Panc1 (cell line): Measurements from ENCODE around the gene GPHN. TPM values are rescaled to one million over a fixed set of nuclear protein-coding genes. Genes with fewer than 3 reads are reported as not detected.

Experiments used
- ATAC-seq: fragments of 200-7000 bp; cut with Tn5 transposase; 2 replicates; pipeline ENCODE4 v1.9.1; 2020; ENCODE audit warnings: mild to moderate bottlenecking, moderate library complexity
- BruUV-seq: library from RNA; stranded (reverse); fragments of 400-500 nt; replicated peaks from 2 replicates; lab custom pipeline; 2021; lab: Mats Ljungman, UMichigan
- CTCF ChIA-PET: fragments of 300-600 bp; sonication (Branson Sonifier 250); formaldehyde crosslinking; loops from one replicate; lab custom pipeline; 2022; ENCODE audit warnings: antibody characterized with exemption; lab: Charles Lee
- POLR2A ChIA-PET: fragments of 300-600 bp; sonication (Branson Sonifier 250); formaldehyde crosslinking; loops from one replicate; lab custom pipeline; 2022; ENCODE audit warnings: antibody characterized with exemption; lab: Charles Lee
- DNase-seq: peaks from one replicate; pipeline ENCODE4 v3.0.0-alpha.2; 2010; ENCODE audit warnings: low read depth, low spot score
- H3K27ac ChIP-seq: 2 replicates; pipeline ENCODE4 v1.5.1; 2011; ENCODE audit warnings: mild to moderate bottlenecking, low read length, inconsistent platforms
- H3K27me3 ChIP-seq: fragments of 200-500 bp; sonication (Bioruptor generic); 2 replicates; pipeline ENCODE4 v1.6.0; 2014; ENCODE audit warnings: low read length, inconsistent platforms; ENCODE audit not compliant: control insufficient read depth, insufficient read depth
- H3K36me3 ChIP-seq: fragments of 200-500 bp; sonication (Bioruptor generic); 2 replicates; pipeline ENCODE4 v1.5.1; 2014; ENCODE audit warnings: inconsistent platforms, mild to moderate bottlenecking, low read length, moderate library complexity; ENCODE audit not compliant: control insufficient read depth, insufficient read depth
- H3K4me1 ChIP-seq: 2 replicates; pipeline ENCODE4 v1.5.1; 2011; ENCODE audit warnings: inconsistent platforms, mild to moderate bottlenecking, low read length, moderate library complexity; ENCODE audit not compliant: control insufficient read depth, insufficient read depth
- H3K4me3 ChIP-seq, 2 experiments: 2 replicates each; pipeline ENCODE4 v1.5.1; 2011 to 2012; ENCODE audit warnings: low read depth in 2 of 2, low read length in 2 of 2, mild to moderate bottlenecking in 2 of 2, inconsistent platforms in 1 of 2, moderate library complexity in 1 of 2
- H3K9me3 ChIP-seq: fragments of 200-500 bp; sonication (Bioruptor generic); 2 replicates; pipeline ENCODE4 v1.5.1; 2014; ENCODE audit warnings: low read depth, mild to moderate bottlenecking, inconsistent platforms, low read length, moderate library complexity; ENCODE audit not compliant: control insufficient read depth, insufficient read depth
- POLR2AphosphoS5 ChIP-seq: IDR thresholded peaks from 2 replicates; pipeline ENCODE4 v1.6.1; 2012; ENCODE audit warnings: mild to moderate bottlenecking, low read depth, low read length, moderate library complexity
- SIN3A ChIP-seq: IDR thresholded peaks from 2 replicates; pipeline ENCODE4 v1.6.1; 2012; ENCODE audit warnings: low read depth, mild to moderate bottlenecking, low read length, moderate library complexity, borderline replicate concordance; ENCODE audit not compliant: insufficient read depth
- TCF7L2 ChIP-seq: IDR thresholded peaks from 2 replicates; pipeline ENCODE4 v1.6.1; 2011; ENCODE audit warnings: mild to moderate bottlenecking, low read depth, low read length, inconsistent platforms
- in situ Hi-C: cut with HindIII; loops from 2 replicates; pipeline ENCODE4 v1.10.0; 2016; ENCODE audit warnings: low sequenced_read_pairs, low pct_unique_long_range_greater_than_20kb
- intact Hi-C: fragments of 100-400 bp; cut with micrococcal nuclease; formaldehyde crosslinking; loops from one replicate; pipeline ENCODE4 v1.10.0; 2022; ENCODE audit not compliant: unreplicated experiment
- total RNA-seq: library from RNA; stranded (reverse); gene quantifications from one replicate; pipeline ENCODE4 v1.2.1, GENCODE V29; 2021; ENCODE audit not compliant: unreplicated experiment
- TF ChIP-seq, protein P1 (sequence below), 2 experiments: IDR thresholded peaks; 2 replicates each; pipeline ENCODE4 v1.6.1; 2011 to 2012; ENCODE audit warnings: low read depth in 2 of 2, control low read depth in 1 of 2, low read length in 1 of 2, mild to moderate bottlenecking in 1 of 2, moderate library complexity in 1 of 2; ENCODE audit not compliant: insufficient read depth in 1 of 2
- TF ChIP-seq, protein P2 (sequence below): fragments of 450-650 bp; IDR thresholded peaks from 2 replicates; pipeline ENCODE4 v1.5.1; 2017; ENCODE audit warnings: mild to moderate bottlenecking

The GPHN gene
- total RNA-seq, 1 experiment from 2014 or later = 26.6 TPM

DNA sequence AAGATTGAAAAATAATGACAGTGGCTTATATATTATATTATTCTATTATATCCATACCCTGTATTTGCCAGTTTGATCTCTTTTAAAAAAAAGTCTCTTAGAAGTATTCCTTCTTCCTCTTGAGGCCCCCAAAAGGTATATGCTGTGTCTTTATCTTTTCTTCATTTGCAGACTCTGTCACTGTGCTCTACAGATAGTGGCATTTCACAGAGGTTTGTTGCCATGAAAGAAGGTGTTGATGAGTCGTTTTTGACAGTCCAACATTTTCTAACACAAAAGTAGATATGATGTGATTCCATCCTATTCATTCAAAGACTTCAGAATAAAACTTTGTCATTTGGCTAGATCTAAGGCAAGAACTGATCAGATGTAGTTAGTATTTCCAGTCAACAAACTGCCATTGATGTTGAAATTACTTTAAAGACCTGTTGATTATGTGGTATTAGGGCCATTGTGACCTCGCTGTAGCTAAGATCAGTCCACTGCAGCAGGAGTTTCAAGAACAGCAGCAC is 22.0 kb upstream of the GPHN start, which contains the start of gene CCDC196:
Gene CCDC196 (plus strand): TSS at position 462 of the 512 bp plus-strand sequence. CDS start 132 bp downstream, outside the sequence.
- no peak within 1 kb of the TSS for H3K27ac ChIP-seq
- no peaks in the 10 kb centered on the region for H3K9me3 ChIP-seq
- H3K27me3 ChIP-seq = no peaks in the 10 kb centered on the region
- TF ChIP-seq TCF7L2 (no peak), POLR2AphosphoS5 (no peak), SIN3A (no peak)
- TF ChIP-seq, protein P1, sequence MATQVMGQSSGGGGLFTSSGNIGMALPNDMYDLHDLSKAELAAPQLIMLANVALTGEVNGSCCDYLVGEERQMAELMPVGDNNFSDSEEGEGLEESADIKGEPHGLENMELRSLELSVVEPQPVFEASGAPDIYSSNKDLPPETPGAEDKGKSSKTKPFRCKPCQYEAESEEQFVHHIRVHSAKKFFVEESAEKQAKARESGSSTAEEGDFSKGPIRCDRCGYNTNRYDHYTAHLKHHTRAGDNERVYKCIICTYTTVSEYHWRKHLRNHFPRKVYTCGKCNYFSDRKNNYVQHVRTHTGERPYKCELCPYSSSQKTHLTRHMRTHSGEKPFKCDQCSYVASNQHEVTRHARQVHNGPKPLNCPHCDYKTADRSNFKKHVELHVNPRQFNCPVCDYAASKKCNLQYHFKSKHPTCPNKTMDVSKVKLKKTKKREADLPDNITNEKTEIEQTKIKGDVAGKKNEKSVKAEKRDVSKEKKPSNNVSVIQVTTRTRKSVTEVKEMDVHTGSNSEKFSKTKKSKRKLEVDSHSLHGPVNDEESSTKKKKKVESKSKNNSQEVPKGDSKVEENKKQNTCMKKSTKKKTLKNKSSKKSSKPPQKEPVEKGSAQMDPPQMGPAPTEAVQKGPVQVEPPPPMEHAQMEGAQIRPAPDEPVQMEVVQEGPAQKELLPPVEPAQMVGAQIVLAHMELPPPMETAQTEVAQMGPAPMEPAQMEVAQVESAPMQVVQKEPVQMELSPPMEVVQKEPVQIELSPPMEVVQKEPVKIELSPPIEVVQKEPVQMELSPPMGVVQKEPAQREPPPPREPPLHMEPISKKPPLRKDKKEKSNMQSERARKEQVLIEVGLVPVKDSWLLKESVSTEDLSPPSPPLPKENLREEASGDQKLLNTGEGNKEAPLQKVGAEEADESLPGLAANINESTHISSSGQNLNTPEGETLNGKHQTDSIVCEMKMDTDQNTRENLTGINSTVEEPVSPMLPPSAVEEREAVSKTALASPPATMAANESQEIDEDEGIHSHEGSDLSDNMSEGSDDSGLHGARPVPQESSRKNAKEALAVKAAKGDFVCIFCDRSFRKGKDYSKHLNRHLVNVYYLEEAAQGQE (IDR thresholded peaks at IDR 0.05; ENCODE audit: insufficient read depth in 1 of 2, low read depth in 2 of 2, low read length in 1 of 2) = no peak
- TF ChIP-seq, protein P2, sequence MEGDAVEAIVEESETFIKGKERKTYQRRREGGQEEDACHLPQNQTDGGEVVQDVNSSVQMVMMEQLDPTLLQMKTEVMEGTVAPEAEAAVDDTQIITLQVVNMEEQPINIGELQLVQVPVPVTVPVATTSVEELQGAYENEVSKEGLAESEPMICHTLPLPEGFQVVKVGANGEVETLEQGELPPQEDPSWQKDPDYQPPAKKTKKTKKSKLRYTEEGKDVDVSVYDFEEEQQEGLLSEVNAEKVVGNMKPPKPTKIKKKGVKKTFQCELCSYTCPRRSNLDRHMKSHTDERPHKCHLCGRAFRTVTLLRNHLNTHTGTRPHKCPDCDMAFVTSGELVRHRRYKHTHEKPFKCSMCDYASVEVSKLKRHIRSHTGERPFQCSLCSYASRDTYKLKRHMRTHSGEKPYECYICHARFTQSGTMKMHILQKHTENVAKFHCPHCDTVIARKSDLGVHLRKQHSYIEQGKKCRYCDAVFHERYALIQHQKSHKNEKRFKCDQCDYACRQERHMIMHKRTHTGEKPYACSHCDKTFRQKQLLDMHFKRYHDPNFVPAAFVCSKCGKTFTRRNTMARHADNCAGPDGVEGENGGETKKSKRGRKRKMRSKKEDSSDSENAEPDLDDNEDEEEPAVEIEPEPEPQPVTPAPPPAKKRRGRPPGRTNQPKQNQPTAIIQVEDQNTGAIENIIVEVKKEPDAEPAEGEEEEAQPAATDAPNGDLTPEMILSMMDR = no peak
- in situ Hi-C loops = no loop called here
- DNase-seq (no peak), ATAC-seq (no peak)
- no TSS peak for BruUV-seq
- H3K36me3 ChIP-seq = no peaks in the 10 kb centered on the region
- intact Hi-C loops = no loop called here
- no peaks in the 10 kb centered on the region for H3K4me1 ChIP-seq
- H3K4me3 ChIP-seq = no peak within 1 kb of the TSS
- CTCF ChIA-PET = no interaction called here
- POLR2A ChIA-PET = no interaction called here

DNA sequence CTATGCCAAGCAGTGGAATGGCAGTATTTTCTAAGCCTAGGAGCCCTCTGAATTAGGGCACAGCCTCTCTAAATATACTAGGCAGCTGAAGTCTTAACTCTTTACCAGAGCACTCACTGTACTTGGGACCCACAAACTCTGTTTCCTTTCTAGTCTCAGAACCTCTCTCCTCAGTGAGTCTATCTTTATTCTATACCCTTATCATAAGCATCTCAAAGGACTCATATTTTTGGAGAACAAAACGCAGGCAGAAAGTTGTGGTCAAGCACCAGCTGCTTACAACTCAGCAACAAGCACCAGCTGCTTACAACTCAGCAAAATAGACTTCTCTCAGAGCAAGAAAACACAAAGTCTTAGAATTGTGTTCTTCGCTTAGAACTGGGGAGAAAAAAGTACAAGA is 20.8 kb upstream of the GPHN start:
- ATAC-seq (no peak), DNase-seq (no peak)
- Histone ChIP-seq H3K9me3 (no peaks in the 10 kb centered on the region), H3K27me3 (no peaks in the 10 kb centered on the region), H3K36me3 (no peaks in the 10 kb centered on the region), H3K4me3 (no peak overlapping the region), H3K4me1 (no peaks in the 10 kb centered on the region), H3K27ac (no peak overlapping the region)
- in situ Hi-C loops = no loop called here
- intact Hi-C loops = no loop called here
- POLR2A ChIA-PET = no interaction called here
- no TSS peak for BruUV-seq
- CTCF ChIA-PET = no interaction called here
- TF ChIP-seq SIN3A = no peak
- TF ChIP-seq, protein P2 = no peak
- no peak for TF ChIP-seq TCF7L2
- TF ChIP-seq, protein P1 (IDR thresholded peaks at IDR 0.05; ENCODE audit: insufficient read depth in 1 of 2, low read depth in 2 of 2, low read length in 1 of 2) = no peak
- TF ChIP-seq POLR2AphosphoS5 = no peak
